H1 (cell line): ENCODE measurements around the gene SLC15A1. TPM values are rescaled to one million over a fixed set of nuclear protein-coding genes. Genes with fewer than 3 reads are reported as not detected.

Experiments used
- BRCA1 ChIP-seq: IDR thresholded peaks from 2 replicates; pipeline ENCODE4 v1.6.1; 2012; ENCODE audit warnings: low read depth, low read length, improper control_type of control experiment
- EZH2 ChIP-seq: fragments of 200-600 bp; sonication (generic); IDR thresholded peaks from 2 replicates; pipeline ENCODE4 v1.7.1; 2012; ENCODE audit warnings: low read depth, mild to moderate bottlenecking, moderate library complexity, low read length, inconsistent platforms; ENCODE audit not compliant: severe bottlenecking
- SP2 ChIP-seq: IDR thresholded peaks from 2 replicates; pipeline ENCODE4 v1.6.1; 2012; ENCODE audit warnings: mild to moderate bottlenecking, low read length, inconsistent platforms
- polyA plus RNA-seq, 7 experiments: library from polyadenylated mRNA; depleted of rRNA in 3 of 7; stranded (reverse) in 5 of 7; unstranded in 2 of 7; fragments of >200 nt in 5 of 7; fragments of 200-250 nt in 2 of 7; gene quantifications; 1 replicate in 5 of 7; 2 replicates in 1 of 7; 4 replicates in 1 of 7; pipeline versions ENCODE4 v1.2.1 to v1.2.3, GENCODE V29; 2011 to 2013; ENCODE audit warnings: missing spikeins in 2 of 7, mixed read lengths in 2 of 7
- total RNA-seq: library from RNA; stranded (reverse); fragmentation: NEBNext Ultra II Directional; extraction: Animal tissue kit (Norgen Biotek cat#: 25700); gene quantifications from 2 replicates; pipeline ENCODE4 v1.2.1, GENCODE V29; 2021
- TF ChIP-seq, protein P1 (sequence below), 3 experiments: IDR thresholded peaks; 1 replicate in 2 of 3; 2 replicates in 1 of 3; pipeline versions ENCODE4 v1.5.1 to v1.6.1; 2011; ENCODE audit warnings: low read length in 3 of 3, mild to moderate bottlenecking in 3 of 3, inconsistent platforms in 2 of 3, low read depth in 1 of 3, moderate library complexity in 1 of 3; ENCODE audit not compliant: insufficient read depth in 1 of 3; ENCODE audit errors: control extremely low read depth in 1 of 3
- TF ChIP-seq, protein P2 (sequence below): IDR thresholded peaks from 2 replicates; pipeline ENCODE4 v1.6.1; 2011; ENCODE audit warnings: low read length, improper control_type of control experiment

Gene SLC15A1
- total and polyA plus RNA-seq, 2 of the 8 experiments (the other 6 are each of a cell fraction or from before 2014, with no cell fraction given): 1.3 to 2.4 TPM

- TF ChIP-seq, protein P1, sequence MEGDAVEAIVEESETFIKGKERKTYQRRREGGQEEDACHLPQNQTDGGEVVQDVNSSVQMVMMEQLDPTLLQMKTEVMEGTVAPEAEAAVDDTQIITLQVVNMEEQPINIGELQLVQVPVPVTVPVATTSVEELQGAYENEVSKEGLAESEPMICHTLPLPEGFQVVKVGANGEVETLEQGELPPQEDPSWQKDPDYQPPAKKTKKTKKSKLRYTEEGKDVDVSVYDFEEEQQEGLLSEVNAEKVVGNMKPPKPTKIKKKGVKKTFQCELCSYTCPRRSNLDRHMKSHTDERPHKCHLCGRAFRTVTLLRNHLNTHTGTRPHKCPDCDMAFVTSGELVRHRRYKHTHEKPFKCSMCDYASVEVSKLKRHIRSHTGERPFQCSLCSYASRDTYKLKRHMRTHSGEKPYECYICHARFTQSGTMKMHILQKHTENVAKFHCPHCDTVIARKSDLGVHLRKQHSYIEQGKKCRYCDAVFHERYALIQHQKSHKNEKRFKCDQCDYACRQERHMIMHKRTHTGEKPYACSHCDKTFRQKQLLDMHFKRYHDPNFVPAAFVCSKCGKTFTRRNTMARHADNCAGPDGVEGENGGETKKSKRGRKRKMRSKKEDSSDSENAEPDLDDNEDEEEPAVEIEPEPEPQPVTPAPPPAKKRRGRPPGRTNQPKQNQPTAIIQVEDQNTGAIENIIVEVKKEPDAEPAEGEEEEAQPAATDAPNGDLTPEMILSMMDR (IDR thresholded peaks at IDR 0.05; ENCODE audit: control extremely low read depth in 1 of 3, insufficient read depth in 1 of 3, low read depth in 1 of 3, low read length in 3 of 3): no peak
- no peak for TF ChIP-seq BRCA1
- TF ChIP-seq, protein P2, sequence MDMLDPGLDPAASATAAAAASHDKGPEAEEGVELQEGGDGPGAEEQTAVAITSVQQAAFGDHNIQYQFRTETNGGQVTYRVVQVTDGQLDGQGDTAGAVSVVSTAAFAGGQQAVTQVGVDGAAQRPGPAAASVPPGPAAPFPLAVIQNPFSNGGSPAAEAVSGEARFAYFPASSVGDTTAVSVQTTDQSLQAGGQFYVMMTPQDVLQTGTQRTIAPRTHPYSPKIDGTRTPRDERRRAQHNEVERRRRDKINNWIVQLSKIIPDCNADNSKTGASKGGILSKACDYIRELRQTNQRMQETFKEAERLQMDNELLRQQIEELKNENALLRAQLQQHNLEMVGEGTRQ: no peak
- TF ChIP-seq SP2: no peak
- no peak for TF ChIP-seq EZH2
Measured at GRCh38 chr13:98676239-98676638, 76.2 kb downstream of the SLC15A1 start (continued).
